GM18867 (cell line): Measurements from ENCODE around the gene NAV3.

Experiments used
- ATAC-seq: cut with Tn5 transposase; IDR thresholded peaks from one replicate; pipeline ENCODE4 v1.9.1; 2021; ENCODE audit warnings: mild to moderate bottlenecking, moderate library complexity; ENCODE audit not compliant: unreplicated experiment

NAV3 gene

GRCh38 chr12:78179346-78179745 lies 348.7 kb downstream of the NAV3 start:
- ATAC-seq: no peak

GRCh38 chr12:78181544-78182162 lies 351.0 kb downstream of the NAV3 start:
- ATAC-seq: peak; percentile 50

GRCh38 chr12:78183824-78184223 lies 353.1 kb downstream of the NAV3 start:
- ATAC-seq: no peak

GRCh38 chr12:78185109-78185508 lies 354.4 kb downstream of the NAV3 start:
- ATAC-seq: no peak

- no peak for ATAC-seq
Measured at GRCh38 chr12:78185651-78186050, 355.0 kb downstream of the NAV3 start.

- ATAC-seq: no peak
Measured at GRCh38 chr12:78186670-78187069, 356.0 kb downstream of the NAV3 start.

- no peak for ATAC-seq
Measured at GRCh38 chr12:78187741-78188140, 357.0 kb downstream of the NAV3 start.

- no peak for ATAC-seq
Measured at GRCh38 chr12:78189656-78190055, 359.0 kb downstream of the NAV3 start.

GRCh38 chr12:78191611-78192010 lies 360.9 kb downstream of the NAV3 start:
- ATAC-seq: no peak

GRCh38 chr12:78192979-78193378 lies 362.3 kb downstream of the NAV3 start:
- no peak for ATAC-seq

- ATAC-seq: no peak
Measured at GRCh38 chr12:78194448-78194847, 363.8 kb downstream of the NAV3 start.

GRCh38 chr12:78198896-78199295 lies 368.2 kb downstream of the NAV3 start:
- no peak for ATAC-seq

GRCh38 chr12:78199926-78200325 lies 369.2 kb downstream of the NAV3 start:
- no peak for ATAC-seq

GRCh38 chr12:78204926-78205325 lies 374.2 kb downstream of the NAV3 start:
- ATAC-seq: no peak

GRCh38 chr12:78208092-78208491 lies 377.4 kb downstream of the NAV3 start:
- ATAC-seq: no peak

GRCh38 chr12:78209846-78210505 lies 379.3 kb downstream of the NAV3 start:
- ATAC-seq: no peak

- no peak for ATAC-seq
Measured at GRCh38 chr12:78210506-78210860, 379.8 kb downstream of the NAV3 start.

GRCh38 chr12:78210894-78211302 lies 380.2 kb downstream of the NAV3 start:
- no peak for ATAC-seq

- no peak for ATAC-seq
Measured at GRCh38 chr12:78220811-78221210, 390.1 kb downstream of the NAV3 start.

- no peak for ATAC-seq
Measured at GRCh38 chr12:78224154-78224553, 393.5 kb downstream of the NAV3 start.

- no peak for ATAC-seq
Measured at GRCh38 chr12:78226763-78227162, 396.1 kb downstream of the NAV3 start.

GRCh38 chr12:78229591-78230101 lies 399.0 kb downstream of the NAV3 start:
- ATAC-seq: peak; percentile 98

- no peak for ATAC-seq
Measured at GRCh38 chr12:78232756-78233155, 402.1 kb downstream of the NAV3 start.
